ENCODE results near the gene RAG1.
"Not testable (repeated sequence)": the region's sequence is repeated elsewhere in the genome, so short reads cannot be mapped to it uniquely, and the experiment has no call there.

RAG1 gene

GRCh38 chr11:36534276-36534840 is 33.4 kb upstream of the RAG1 start:
- Histone ChIP-seq H3K79me2 (ENCODE audit: insufficient read depth, low read length) (no peaks in the 10 kb centered on the region), H4K20me1 (ENCODE audit: insufficient read depth, low read length) (no peaks in the 10 kb centered on the region), H3K4me1 (ENCODE audit: insufficient read depth, low read length, severe bottlenecking) (no peaks in the 10 kb centered on the region), H3F3A (ENCODE audit: insufficient read depth, low read length) (no peaks in the 10 kb centered on the region), H3K27ac (ENCODE audit: low read depth, low read length, poor library complexity, severe bottlenecking) (no peak overlapping the region), H3K4me3 (ENCODE audit: low read depth, low read length, poor library complexity, severe bottlenecking) (no peak overlapping the region), H3K36me3 (ENCODE audit: insufficient read depth, low read length) (no peaks in the 10 kb centered on the region), H3K9me2 (ENCODE audit: low read depth, low read length) (no peaks in the 10 kb centered on the region), H3K9ac (ENCODE audit: low read length) (no peak overlapping the region), H3K4me2 (ENCODE audit: low read length) (no peak overlapping the region), H2AFZ (ENCODE audit: low read length) (no peak overlapping the region), H3K27me3 (ENCODE audit: insufficient read depth, low read length) (no peaks in the 10 kb centered on the region), H3K9me3 (ENCODE audit: low read length) (no peaks in the 10 kb centered on the region)
- TF ChIP-seq EZH2 (IDR thresholded peaks at IDR 0.05; ENCODE audit: borderline replicate concordance, low read length), result no peak
- no peak for TF ChIP-seq CTCF (IDR thresholded peaks at IDR 0.05; ENCODE audit: low read length)

- Histone ChIP-seq H2AFZ (ENCODE audit: low read length) (no peak overlapping the region), H3K4me1 (ENCODE audit: insufficient read depth, low read length, severe bottlenecking) (peaks cover 7% of the 10 kb centered on the region), H3K4me3 (ENCODE audit: low read depth, low read length, poor library complexity, severe bottlenecking) (no peak overlapping the region), H3K36me3 (ENCODE audit: insufficient read depth, low read length) (no peaks in the 10 kb centered on the region), H3K27ac (ENCODE audit: low read depth, low read length, poor library complexity, severe bottlenecking) (no peak overlapping the region), H3F3A (ENCODE audit: insufficient read depth, low read length) (no peaks in the 10 kb centered on the region), H4K20me1 (ENCODE audit: insufficient read depth, low read length) (no peaks in the 10 kb centered on the region), H3K4me2 (ENCODE audit: low read length) (no peak overlapping the region), H3K9me3 (ENCODE audit: low read length) (no peaks in the 10 kb centered on the region), H3K79me2 (ENCODE audit: insufficient read depth, low read length) (no peaks in the 10 kb centered on the region), H3K9me2 (ENCODE audit: low read depth, low read length) (no peaks in the 10 kb centered on the region), H3K9ac (ENCODE audit: low read length) (no peak overlapping the region), H3K27me3 (ENCODE audit: insufficient read depth, low read length) (no peaks in the 10 kb centered on the region)
- TF ChIP-seq EZH2 (IDR thresholded peaks at IDR 0.05; ENCODE audit: borderline replicate concordance, low read length) (no peak), CTCF (IDR thresholded peaks at IDR 0.05; ENCODE audit: low read length) (peak; percentile 47)
These were observed 26.8 kb upstream of the RAG1 start for GRCh38 chr11:36540998-36541397.

GRCh38 chr11:36550385-36551115 is 17.3 kb upstream of the RAG1 start:
- Histone ChIP-seq H2AFZ (ENCODE audit: low read length) (no peak overlapping the region), H3F3A (ENCODE audit: insufficient read depth, low read length) (no peaks in the 10 kb centered on the region), H3K9me2 (ENCODE audit: low read depth, low read length) (no peaks in the 10 kb centered on the region), H3K4me3 (ENCODE audit: low read depth, low read length, poor library complexity, severe bottlenecking) (no peak overlapping the region), H3K9ac (ENCODE audit: low read length) (no peak overlapping the region), H4K20me1 (ENCODE audit: insufficient read depth, low read length) (no peaks in the 10 kb centered on the region), H3K79me2 (ENCODE audit: insufficient read depth, low read length) (no peaks in the 10 kb centered on the region), H3K36me3 (ENCODE audit: insufficient read depth, low read length) (no peaks in the 10 kb centered on the region), H3K4me1 (ENCODE audit: insufficient read depth, low read length, severe bottlenecking) (no peaks in the 10 kb centered on the region), H3K27me3 (ENCODE audit: insufficient read depth, low read length) (no peaks in the 10 kb centered on the region), H3K4me2 (ENCODE audit: low read length) (no peak overlapping the region), H3K9me3 (ENCODE audit: low read length) (no peaks in the 10 kb centered on the region), H3K27ac (ENCODE audit: low read depth, low read length, poor library complexity, severe bottlenecking) (no peak overlapping the region)
- TF ChIP-seq CTCF (IDR thresholded peaks at IDR 0.05; ENCODE audit: low read length), result no peak
- no peak for TF ChIP-seq EZH2 (IDR thresholded peaks at IDR 0.05; ENCODE audit: borderline replicate concordance, low read length)

- not testable (repeated sequence) for H3K9ac ChIP-seq (ENCODE audit: low read length); H3K27me3 ChIP-seq (ENCODE audit: insufficient read depth, low read length); H2AFZ ChIP-seq (ENCODE audit: low read length); H3F3A ChIP-seq (ENCODE audit: insufficient read depth, low read length); H3K4me2 ChIP-seq (ENCODE audit: low read length); H3K36me3 ChIP-seq (ENCODE audit: insufficient read depth, low read length); H3K4me3 ChIP-seq (ENCODE audit: low read depth, low read length, poor library complexity, severe bottlenecking); H3K9me2 ChIP-seq (ENCODE audit: low read depth, low read length); H3K4me1 ChIP-seq (ENCODE audit: insufficient read depth, low read length, severe bottlenecking); H3K27ac ChIP-seq (ENCODE audit: low read depth, low read length, poor library complexity, severe bottlenecking); H4K20me1 ChIP-seq (ENCODE audit: insufficient read depth, low read length); H3K9me3 ChIP-seq (ENCODE audit: low read length); H3K79me2 ChIP-seq (ENCODE audit: insufficient read depth, low read length)
These were observed 10.4 kb upstream of the RAG1 start for GRCh38 chr11:36557390-36557789.

Data from OCI-LY1 (cell line).